GM15510 (cell line): ENCODE results near the gene CTTNBP2NL.

Experiments
- POLR2A ChIP-seq: IDR thresholded peaks from 3 replicates; pipeline ENCODE4 v1.6.1; 2011; ENCODE audit warnings: borderline replicate concordance; ENCODE audit not compliant: insufficient read length; ENCODE audit errors: extremely low read depth

CTTNBP2NL gene

DNA sequence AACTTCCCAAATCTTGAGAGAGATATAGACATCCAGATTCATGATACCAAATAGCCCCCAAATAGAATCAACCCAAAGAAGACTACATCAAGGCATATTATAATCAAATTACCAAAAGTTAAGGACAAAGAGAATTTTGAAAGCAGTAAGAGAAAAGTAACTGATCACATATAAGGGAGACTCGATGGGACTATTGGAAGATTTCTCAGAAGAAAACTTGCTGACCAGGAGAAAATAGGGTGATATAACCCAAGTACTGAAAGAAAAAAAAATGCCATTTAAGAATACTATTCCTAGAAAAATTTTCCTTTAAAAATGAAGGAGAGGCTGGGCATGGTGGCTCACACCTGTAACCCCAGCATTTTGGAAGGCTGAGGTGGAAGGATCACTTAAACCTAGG lies 82.3 kb downstream of the CTTNBP2NL start:
- TF ChIP-seq POLR2A, result no peak

DNA sequence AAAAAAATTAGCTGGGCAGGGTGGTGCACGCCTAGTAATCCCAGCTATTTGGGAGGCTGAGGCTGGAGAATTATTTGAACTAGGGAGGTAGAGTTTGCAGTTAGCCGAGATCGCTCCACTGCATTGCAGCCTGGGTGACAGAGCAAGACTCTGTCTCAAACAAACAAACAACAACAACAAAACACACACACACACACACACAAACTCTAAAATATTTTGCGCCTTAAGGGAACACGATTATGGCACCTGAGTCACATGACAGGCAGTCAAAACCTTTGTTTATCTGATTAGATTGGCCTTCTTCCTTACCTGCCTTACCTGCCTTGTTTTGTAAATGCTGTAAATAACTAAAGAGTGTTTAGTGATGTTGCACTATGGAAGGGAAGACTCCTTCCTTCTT lies 92.1 kb downstream of the CTTNBP2NL start:
- TF ChIP-seq POLR2A, result no peak

DNA sequence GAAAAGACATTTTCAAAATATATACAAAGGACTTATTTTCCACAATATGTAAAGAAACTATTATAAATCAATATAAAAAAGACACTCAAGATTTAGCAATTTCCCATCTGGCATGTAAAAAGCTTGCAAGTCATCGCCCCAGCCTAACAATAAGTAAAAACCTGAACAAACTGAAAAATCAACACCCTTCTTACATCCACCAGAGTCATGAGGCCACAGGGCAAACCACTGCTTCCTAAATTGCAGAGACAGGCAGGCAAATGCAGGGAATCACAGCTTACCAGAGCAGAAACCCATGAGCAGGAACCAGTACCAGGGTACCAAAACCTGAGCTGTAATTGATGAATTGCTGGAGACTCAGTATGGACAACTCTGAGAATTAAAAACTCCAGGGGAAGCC lies 96.1 kb downstream of the CTTNBP2NL start:
- TF ChIP-seq POLR2A, result no peak

DNA sequence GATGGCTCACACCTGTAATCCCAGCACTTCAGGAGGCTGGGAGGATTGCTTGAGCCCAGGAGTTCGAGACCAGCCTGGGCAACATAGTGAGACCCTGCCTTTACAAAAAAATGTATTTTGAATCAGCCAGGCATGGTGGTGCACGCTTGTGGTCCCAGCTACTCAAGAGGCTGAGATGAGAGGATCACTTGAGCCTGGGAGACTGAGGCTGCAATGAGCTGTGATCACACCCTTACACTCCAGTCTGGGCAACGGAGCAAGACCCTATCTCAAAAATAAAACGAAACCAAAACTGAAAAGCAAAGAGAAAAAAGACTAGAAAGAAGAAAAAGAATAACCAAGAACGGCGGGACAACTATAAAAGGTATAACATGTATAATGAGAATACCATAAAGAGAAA lies 97.3 kb downstream of the CTTNBP2NL start:
- TF ChIP-seq POLR2A, result no peak

DNA sequence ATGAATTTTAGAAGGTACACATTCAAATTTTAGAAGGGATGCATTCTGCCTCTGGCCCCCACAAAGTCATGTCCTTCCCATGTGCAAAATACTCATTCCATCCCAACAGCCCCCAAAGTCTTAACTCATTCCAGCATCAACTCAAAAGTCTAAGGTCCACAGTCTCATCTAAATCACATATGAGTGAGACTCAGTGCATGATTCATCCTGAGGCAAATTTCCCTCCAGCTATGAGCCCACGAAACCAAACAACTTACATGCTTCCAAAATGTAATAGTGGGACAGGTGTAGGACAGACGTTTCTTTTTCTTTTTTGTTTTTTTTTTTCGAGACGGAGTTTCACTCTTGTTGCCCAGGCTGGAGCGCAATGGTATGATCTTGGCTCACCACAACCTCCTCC lies 100.3 kb downstream of the CTTNBP2NL start:
- no peak for TF ChIP-seq POLR2A

DNA sequence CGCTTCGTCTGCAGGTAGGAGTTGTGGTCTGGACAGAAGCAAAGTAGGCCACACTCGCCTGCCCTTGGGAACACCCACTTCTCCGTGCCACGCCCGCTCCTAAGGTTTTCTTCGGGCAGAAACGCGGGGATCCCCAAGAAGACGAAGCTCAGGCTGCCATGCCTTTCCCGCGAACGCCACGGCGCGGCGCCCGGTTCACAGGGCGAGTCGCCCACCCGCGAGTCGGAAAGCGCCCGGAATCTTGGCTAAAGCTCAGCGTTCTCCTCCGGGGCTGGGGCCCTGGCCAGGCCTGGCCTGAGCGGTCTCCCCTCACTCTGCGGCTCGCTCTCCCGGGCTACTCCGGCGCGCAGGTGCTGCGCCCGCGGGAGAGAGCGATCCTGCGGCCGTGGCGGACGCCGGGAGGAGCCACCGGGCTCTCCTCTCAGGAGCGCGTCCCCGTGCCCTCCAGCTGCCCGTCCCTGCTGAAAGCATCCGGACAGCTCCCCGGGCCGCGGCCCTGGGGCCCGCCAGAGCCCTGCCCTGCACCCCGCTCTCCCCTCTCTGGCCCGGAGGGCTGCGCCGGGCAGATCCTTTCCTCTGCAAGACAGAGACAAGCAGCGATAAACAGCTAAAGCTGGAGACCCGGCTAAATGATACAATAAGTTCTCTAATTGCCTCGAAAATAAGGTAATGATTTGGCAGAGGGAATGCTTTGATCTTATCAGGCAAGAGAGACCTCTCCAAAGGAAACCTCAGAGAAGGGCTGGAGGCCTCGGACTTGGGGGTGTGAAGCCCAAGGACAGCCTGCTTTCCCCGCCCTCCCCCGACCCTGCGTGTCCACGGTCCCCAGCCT lies 106.0 kb downstream of the CTTNBP2NL start:
- no peak for TF ChIP-seq POLR2A

DNA sequence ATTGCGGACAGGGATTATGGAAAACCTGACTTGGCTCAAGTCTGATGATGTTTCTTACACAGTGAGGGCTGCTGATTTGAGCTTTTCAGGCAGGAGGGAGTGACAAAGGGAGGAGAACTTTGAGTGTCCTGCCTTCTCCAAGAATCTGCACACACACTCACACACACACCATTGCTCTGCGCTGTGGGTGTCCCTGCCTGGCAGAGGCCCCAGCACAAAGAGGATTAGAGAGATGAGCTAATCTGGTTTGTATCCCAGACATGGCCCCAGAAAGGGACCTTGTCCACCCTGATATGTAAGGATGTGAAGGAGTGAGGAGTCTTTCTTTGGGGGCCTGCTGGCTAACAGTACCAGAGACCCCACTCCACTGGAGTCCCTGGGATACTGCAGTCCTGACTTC lies 106.8 kb downstream of the CTTNBP2NL start:
- no peak for TF ChIP-seq POLR2A

DNA sequence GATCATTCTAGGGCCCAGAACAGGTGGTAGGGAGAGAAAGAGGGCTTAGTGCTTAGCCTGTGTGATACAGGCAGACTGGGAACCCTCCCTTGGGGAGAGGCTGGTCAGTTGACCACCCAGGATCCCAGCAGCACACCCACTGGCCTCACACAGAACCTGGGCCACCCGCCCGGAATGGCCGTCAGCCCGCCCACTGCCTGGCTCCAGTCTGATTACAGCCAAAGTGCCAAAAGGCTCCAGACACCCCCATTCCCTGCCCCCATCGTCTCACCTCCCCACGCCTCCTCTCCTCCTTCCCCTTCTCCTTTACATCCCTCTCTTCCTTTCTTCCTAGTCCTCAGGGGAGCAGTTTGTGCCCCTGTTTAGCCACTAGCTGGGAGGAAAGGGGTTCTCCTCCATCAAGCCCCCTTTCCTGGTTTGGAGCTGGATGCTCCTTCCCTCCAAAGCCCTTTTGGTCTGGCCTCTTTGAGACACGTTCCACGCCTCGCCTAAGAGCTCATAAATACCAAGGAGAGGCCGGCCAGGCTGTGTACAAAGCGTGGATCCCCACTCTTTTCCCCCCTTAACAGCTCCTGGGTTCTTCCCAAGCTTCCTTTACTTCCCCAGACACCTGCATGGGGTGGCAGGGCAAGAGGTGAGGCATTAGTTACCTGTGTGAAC lies 108.1 kb downstream of the CTTNBP2NL start:
- no peak for TF ChIP-seq POLR2A

DNA sequence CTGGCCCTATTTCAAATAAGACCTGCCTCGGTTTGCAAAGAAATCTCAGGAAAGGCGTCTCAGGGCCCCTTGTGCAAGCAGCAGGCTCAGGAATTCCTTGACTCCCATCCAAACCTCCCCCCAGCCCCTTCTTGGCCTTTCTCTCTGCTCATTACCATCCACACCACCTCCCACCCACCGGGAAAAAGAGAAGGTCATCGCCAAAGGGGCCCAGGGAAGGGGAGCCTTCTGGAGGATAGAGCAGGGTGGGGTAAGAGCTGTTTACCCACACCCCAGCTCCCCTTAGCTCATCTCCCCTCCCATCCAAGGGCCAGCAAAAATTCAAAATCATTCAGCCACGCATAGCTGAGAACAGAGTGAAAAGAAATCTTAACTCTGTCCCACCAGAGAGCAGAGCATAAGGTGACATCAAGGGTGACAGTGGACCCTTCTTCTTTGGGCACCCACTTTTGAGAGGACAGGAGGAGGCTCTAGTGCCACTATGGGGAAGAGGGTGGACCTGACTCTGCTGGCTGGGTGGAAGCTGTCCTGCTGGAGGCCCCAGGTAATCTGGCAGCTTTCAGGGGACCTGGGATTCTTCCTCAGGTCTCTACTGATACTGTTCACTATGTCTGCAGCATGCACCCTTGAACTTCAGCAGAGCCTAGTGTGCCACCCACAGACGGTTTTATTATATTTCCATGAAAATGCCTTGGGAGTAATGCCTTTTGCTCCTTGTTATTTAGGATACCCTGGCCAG lies 108.8 kb downstream of the CTTNBP2NL start:
- no peak for TF ChIP-seq POLR2A

DNA sequence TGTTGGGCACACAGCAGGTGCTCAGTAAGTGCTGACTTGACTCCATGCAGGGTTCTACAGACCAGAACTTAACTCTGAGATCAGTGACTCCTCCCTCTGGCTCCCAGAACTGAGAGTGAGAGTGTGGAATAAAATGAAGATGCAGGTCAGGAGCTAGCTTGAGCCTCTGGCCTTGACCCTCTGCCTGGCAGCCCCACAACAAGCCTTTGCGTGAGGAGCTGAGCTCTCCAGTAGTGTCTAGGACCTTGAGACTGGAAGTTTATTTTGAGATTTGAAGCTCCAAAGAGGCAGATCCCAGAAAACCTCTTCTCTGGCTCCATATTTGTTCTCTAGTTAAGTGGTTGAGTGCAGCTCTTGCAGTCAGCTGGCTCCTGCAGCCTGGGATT lies 109.4 kb downstream of the CTTNBP2NL start:
- TF ChIP-seq POLR2A, result no peak

DNA sequence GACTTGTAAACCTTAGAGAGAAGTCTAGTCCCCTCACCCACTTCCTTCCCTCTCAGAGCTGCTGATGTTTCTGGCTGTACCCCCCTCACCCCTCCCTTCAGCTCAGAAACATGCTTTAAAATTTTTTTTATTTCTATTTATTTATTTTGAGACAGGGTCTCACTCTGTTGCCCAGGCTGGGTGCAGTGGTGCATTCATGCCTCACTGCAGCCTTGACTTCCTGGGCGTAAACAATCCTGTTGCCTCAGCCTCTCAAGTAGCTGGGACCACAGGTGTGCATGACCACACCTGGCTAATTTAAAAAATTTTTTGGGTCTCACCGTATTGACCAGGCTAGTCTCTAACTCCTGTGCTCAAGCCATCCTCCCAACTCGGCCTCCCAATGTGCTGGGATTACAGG lies 109.9 kb downstream of the CTTNBP2NL start:
- no peak for TF ChIP-seq POLR2A

DNA sequence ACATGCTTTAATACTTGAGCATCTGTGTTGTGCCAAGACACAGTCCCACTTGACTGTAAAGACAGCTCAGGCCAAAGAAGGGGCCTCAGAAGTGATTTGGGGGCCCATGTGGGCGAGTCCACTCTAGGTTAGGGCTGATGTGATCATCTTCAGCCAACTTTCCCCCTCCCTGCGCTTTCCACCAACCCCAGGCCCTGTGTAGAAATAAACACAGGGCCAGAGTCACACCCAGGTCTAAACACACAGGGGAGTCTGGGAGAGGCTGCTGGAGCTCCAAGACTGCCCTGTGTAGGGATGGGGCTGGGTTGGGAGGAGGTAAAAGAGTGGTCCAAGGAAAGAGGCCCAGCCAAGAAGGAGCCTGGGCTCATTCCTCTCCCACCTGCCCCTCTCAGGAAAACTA lies 110.3 kb downstream of the CTTNBP2NL start:
- TF ChIP-seq POLR2A, result no peak

DNA sequence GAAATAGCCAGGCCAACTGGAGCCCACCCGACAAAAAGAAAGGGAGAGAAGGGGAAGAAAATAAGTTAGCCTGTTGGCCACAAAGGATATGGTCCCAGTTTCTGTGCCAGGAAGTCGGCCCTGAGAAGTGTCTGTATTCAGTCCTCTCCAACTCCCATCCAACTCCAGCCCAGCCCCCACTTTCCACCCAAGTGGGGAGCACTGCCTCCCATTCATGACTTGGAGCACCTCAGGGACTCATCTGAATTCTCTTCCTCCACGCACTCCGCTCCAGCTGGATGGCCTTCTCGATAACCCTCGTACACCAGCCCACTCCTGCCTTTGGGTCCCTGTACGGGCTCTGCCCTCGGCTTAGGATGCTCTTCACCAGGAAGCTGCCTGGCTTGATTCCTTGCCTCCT lies 110.7 kb downstream of the CTTNBP2NL start:
- TF ChIP-seq POLR2A, result no peak

DNA sequence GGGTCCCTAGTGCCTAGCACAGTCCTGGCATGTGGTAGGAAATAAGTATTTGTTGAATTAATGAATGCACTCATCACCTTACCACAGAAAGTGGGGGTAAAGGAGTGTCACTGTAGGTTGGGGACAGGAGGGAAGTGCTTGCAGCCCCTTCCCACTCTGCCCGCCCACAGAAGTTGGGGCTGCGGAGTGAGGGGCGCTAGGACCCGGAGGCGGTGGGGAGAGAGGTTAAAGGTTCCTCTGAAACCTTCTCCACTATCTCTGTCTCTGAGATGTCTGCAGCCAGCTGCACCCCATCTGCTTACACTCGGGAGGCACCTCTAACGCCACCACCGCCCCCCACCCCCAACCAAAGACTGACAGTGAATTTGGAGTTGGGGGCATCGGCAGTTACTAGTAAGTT lies 111.3 kb downstream of the CTTNBP2NL start:
- no peak for TF ChIP-seq POLR2A

DNA sequence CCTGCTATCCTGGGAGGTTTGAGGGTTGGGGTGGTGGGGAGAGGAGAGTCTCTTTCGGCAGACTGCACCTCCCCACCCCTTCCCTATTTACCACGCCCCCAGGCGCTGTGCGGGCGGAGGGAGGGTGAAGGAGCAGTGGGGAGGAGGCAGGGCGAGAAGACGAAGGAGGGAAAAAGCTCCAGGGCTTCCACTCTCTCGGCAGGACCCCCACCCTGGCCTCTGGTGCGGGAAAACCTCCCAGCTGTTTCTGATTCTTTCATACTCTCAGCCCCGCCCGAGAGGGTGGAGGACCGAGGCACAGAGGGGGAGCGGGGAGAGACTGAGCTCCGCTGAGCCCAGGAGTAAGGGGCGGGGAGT lies 111.9 kb downstream of the CTTNBP2NL start:
- no peak for TF ChIP-seq POLR2A
